Measurements from ENCODE around the gene EGFLAM. TPM values are rescaled to one million over a fixed set of nuclear protein-coding genes. Genes with fewer than 3 reads are reported as not detected.

Gene EGFLAM
- total RNA-seq, 4 donors from 2014 or later, result 0.41 to 1.9 TPM; not detected in 2

GRCh38 chr5:38249301-38249700 lies 9.1 kb upstream of the EGFLAM start:
- Histone ChIP-seq H3K27ac (no peak overlapping the region), H3K27me3 (no peaks in the 10 kb centered on the region), H3K36me3 (no peaks in the 10 kb centered on the region), H3K4me1 (no peaks in the 10 kb centered on the region), H3K9me3 (no peaks in the 10 kb centered on the region), H3K4me3 (no peak overlapping the region)
- in situ Hi-C loops (cut with MboI; ENCODE audit: low pct_ligation_motif_present in 1 of 4, low pct_unique_long_range_greater_than_20kb in 1 of 4, low sequenced_read_pairs in 3 of 4), result no loop called here
- TF ChIP-seq CTCF (IDR thresholded peaks at IDR 0.05) (no peak), POLR2AphosphoS5 (IDR thresholded peaks at IDR 0.05) (no peak)
- WGBS, 2 donors (ENCODE audit: low coverage in 1 of 2), result 0 to 25% methylated on average over 1 of the region's 1 CpG
- intact Hi-C loops (cut with DNase I; ENCODE audit: low total_unique reads), result no loop called here
- no peak for DNase-seq

- H3K9me3 ChIP-seq, result no peaks in the 10 kb centered on the region
- H3K4me3 ChIP-seq, result no peak overlapping the region
- WGBS, 2 donors (ENCODE audit: low coverage in 1 of 2), result 49 to 75% methylated on average over 2 of the region's 2 CpGs
- no peaks in the 10 kb centered on the region for H3K27me3 ChIP-seq
- intact Hi-C loops (cut with DNase I; ENCODE audit: low total_unique reads), result no loop called here
- H3K27ac ChIP-seq, result no peak overlapping the region
- DNase-seq, result no peak
- TF ChIP-seq EP300 (IDR thresholded peaks at IDR 0.05; ENCODE audit: low read depth) (no peak), POLR2AphosphoS5 (IDR thresholded peaks at IDR 0.05) (no peak), CTCF (IDR thresholded peaks at IDR 0.05) (no peak), POLR2A (IDR thresholded peaks at IDR 0.05) (no peak)
- H3K36me3 ChIP-seq, result no peaks in the 10 kb centered on the region
- no peaks in the 10 kb centered on the region for H3K4me1 ChIP-seq
- in situ Hi-C loops (cut with MboI; ENCODE audit: low pct_ligation_motif_present in 1 of 4, low pct_unique_long_range_greater_than_20kb in 1 of 4, low sequenced_read_pairs in 3 of 4), result no loop called here
Observed at GRCh38 chr5:38249812-38250211, 8.5 kb upstream of the EGFLAM start.

- in situ Hi-C loops (cut with MboI; ENCODE audit: low pct_ligation_motif_present in 1 of 4, low pct_unique_long_range_greater_than_20kb in 1 of 4, low sequenced_read_pairs in 3 of 4), result no loop called here
- 76 to 81% methylated on average over 8 of the region's 8 CpGs for WGBS, 2 donors (ENCODE audit: low coverage in 1 of 2)
- no peak overlapping the region for H3K4me3 ChIP-seq
Observed at GRCh38 chr5:38250763-38251448, 7.5 kb upstream of the EGFLAM start.

GRCh38 chr5:38253759-38254158 lies 4.6 kb upstream of the EGFLAM start:
- Histone ChIP-seq H3K36me3 (no peaks in the 10 kb centered on the region), H3K27ac (no peak overlapping the region), H3K4me3 (no peak overlapping the region), H3K27me3 (peaks cover 37% of the 10 kb centered on the region), H3K4me1 (peaks cover 0 to 17% (median 14%) of the 10 kb centered on the region in 4 donors), H3K9me3 (no peaks in the 10 kb centered on the region)
- DNase-seq, result no peak
- in situ Hi-C loops (cut with MboI; ENCODE audit: low pct_ligation_motif_present in 1 of 4, low pct_unique_long_range_greater_than_20kb in 1 of 4, low sequenced_read_pairs in 3 of 4) (no loop called here), intact Hi-C loops (cut with DNase I; ENCODE audit: low total_unique reads) (no loop called here)
- WGBS, 2 donors (ENCODE audit: low coverage in 1 of 2), result 86% methylated on average over 1 of the region's 1 CpG
- TF ChIP-seq POLR2AphosphoS5 (IDR thresholded peaks at IDR 0.05), result no peak

More at GRCh38 chr5:38250763-38251448, 7.5 kb upstream of the EGFLAM start:
- intact Hi-C loops (cut with DNase I; ENCODE audit: low total_unique reads), result no loop called here
- Histone ChIP-seq H3K36me3 (no peaks in the 10 kb centered on the region), H3K9me3 (no peaks in the 10 kb centered on the region), H3K27me3 (peaks cover 9% of the 10 kb centered on the region), H3K4me1 (no peaks in the 10 kb centered on the region), H3K27ac (no peak overlapping the region)
- TF ChIP-seq CTCF (IDR thresholded peaks at IDR 0.05), result no peak
- no peak for DNase-seq
